Spleen (tissue), 7 donors: ENCODE measurements around the gene GARNL3.

Experiments used
- POLR2A ChIP-seq, 3 donors: fragments of 450-650 bp; IDR thresholded peaks; one replicate each; pipeline ENCODE4 v1.5.1; 2017; ENCODE audit warnings: antibody characterized with exemption in 3 of 3, mild to moderate bottlenecking in 1 of 3
- POLR2AphosphoS5 ChIP-seq, 3 donors: sonication (generic); formaldehyde crosslinking; IDR thresholded peaks; one replicate each; pipeline ENCODE4 v1.5.1; 2017; ENCODE audit warnings: antibody characterized with exemption in 3 of 3
- TF ChIP-seq, protein P1 (sequence below), 11 experiments: fragments of 200-600 bp in 7 of 11; fragments of 450-650 bp in 4 of 11; sonication (generic) in 4 of 11; IDR thresholded peaks in 8 of 11; conservative IDR thresholded peaks in 3 of 11; 1 replicate in 7 of 11; 2 replicates in 4 of 11; pipeline versions ENCODE4 v1.4.0 to v1.8.0; 2016 to 2021; ENCODE audit warnings: antibody characterized with exemption in 11 of 11, inconsistent platforms in 4 of 11, mild to moderate bottlenecking in 1 of 11
- donor health status: DM: no; HTN: no; CAD: no; lungs with moderate emphysema.
- donor health status: DM: no; HTN: no; CAD: no.
- donor health status: DM: no; HTN: no; CAD: no.

DNA sequence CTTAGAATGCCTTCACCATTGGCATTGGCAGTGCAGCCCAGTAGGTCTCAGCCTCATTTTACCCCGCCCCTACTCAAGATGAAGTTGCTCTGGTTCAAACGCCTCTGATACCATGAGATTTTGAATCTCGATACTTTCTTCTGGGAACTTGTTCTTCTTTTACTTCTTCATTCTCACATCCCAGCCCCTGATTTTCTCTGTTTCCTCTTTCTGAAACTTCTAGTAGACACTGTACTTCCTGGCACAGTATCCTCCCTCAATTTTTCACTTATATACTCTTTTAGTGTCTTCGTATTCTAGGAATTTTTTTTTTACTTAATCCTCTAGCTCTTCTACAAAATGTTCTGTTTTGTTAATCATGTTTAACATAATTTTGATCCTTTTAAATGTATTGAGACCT is 146.5 kb downstream of the GARNL3 start:
- TF ChIP-seq POLR2A (IDR thresholded peaks at IDR 0.05) (no peak), POLR2AphosphoS5 (IDR thresholded peaks at IDR 0.05) (no peak)
- TF ChIP-seq, protein P1, sequence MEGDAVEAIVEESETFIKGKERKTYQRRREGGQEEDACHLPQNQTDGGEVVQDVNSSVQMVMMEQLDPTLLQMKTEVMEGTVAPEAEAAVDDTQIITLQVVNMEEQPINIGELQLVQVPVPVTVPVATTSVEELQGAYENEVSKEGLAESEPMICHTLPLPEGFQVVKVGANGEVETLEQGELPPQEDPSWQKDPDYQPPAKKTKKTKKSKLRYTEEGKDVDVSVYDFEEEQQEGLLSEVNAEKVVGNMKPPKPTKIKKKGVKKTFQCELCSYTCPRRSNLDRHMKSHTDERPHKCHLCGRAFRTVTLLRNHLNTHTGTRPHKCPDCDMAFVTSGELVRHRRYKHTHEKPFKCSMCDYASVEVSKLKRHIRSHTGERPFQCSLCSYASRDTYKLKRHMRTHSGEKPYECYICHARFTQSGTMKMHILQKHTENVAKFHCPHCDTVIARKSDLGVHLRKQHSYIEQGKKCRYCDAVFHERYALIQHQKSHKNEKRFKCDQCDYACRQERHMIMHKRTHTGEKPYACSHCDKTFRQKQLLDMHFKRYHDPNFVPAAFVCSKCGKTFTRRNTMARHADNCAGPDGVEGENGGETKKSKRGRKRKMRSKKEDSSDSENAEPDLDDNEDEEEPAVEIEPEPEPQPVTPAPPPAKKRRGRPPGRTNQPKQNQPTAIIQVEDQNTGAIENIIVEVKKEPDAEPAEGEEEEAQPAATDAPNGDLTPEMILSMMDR (IDR thresholded peaks at IDR 0.05 in 8 of 11, conservative IDR thresholded peaks at IDR 0.05 in 3 of 11), result no peak
